ENCODE data around the gene YOD1.

- TF ChIP-seq CTCF (conservative IDR thresholded peaks at IDR 0.05) (no peak), EZH2 (IDR thresholded peaks at IDR 0.05; ENCODE audit: low read depth) (no peak)
These were observed 30.8 kb upstream of the YOD1 start for GRCh38 chr1:207081806-207082205.

All from PC-9 (cell line).